ENCODE data around the gene USP12.

USP12 gene

GRCh38 chr13:27053902-27054595 lies 117.6 kb downstream of the USP12 start:
- H3K27me3 ChIP-seq (ENCODE audit: insufficient read depth, low read depth, severe bottlenecking), result no peaks in the 10 kb centered on the region
- H3K27ac ChIP-seq, result no peak overlapping the region
- H3K36me3 ChIP-seq, result peaks cover 3% of the 10 kb centered on the region
- no peak overlapping the region for H3K4me3 ChIP-seq (ENCODE audit: low read depth, low read length)
- no peak for TF ChIP-seq CTCF (IDR thresholded peaks at IDR 0.05; ENCODE audit: low read depth, low read length)
- no peak for DNase-seq
- no peaks in the 10 kb centered on the region for H3K9me3 ChIP-seq (ENCODE audit: severe bottlenecking)

GRCh38 chr13:27053210-27053884 lies 118.3 kb downstream of the USP12 start:
- 0 out of 2 replicates have a peak, but pooled peaks have one; percentile 0 for TF ChIP-seq CTCF (IDR thresholded peaks at IDR 0.05; ENCODE audit: low read depth, low read length)
- peaks cover 3% of the 10 kb centered on the region for H3K36me3 ChIP-seq
- H3K27ac ChIP-seq, result peak overlapping the region; percentile 27

GRCh38 chr13:27052551-27053208 lies 118.9 kb downstream of the USP12 start:
- no peak for DNase-seq
- Histone ChIP-seq H3K27me3 (ENCODE audit: insufficient read depth, low read depth, severe bottlenecking) (no peaks in the 10 kb centered on the region), H3K27ac (no peak overlapping the region; the same call in 1 of the 2 replicates), H3K9me3 (ENCODE audit: severe bottlenecking) (no peaks in the 10 kb centered on the region), H3K4me3 (ENCODE audit: low read depth, low read length) (no peak overlapping the region), H3K36me3 (peaks cover 3% of the 10 kb centered on the region)
- TF ChIP-seq CTCF (IDR thresholded peaks at IDR 0.05; ENCODE audit: low read depth, low read length), result no peak

More at GRCh38 chr13:27053210-27053884, 118.3 kb downstream of the USP12 start:
- Histone ChIP-seq H3K27me3 (ENCODE audit: insufficient read depth, low read depth, severe bottlenecking) (no peaks in the 10 kb centered on the region), H3K4me3 (ENCODE audit: low read depth, low read length) (peak overlapping the region; percentile 5), H3K9me3 (ENCODE audit: severe bottlenecking) (no peaks in the 10 kb centered on the region)
- peak; percentile 82 for DNase-seq

- H3K9me3 ChIP-seq (ENCODE audit: severe bottlenecking), result no peaks in the 10 kb centered on the region
- DNase-seq, result no peak
Measured at GRCh38 chr13:27047081-27047480, 124.5 kb downstream of the USP12 start.

More at GRCh38 chr13:27047081-27047480, 124.5 kb downstream of the USP12 start:
- no peak for TF ChIP-seq CTCF (IDR thresholded peaks at IDR 0.05; ENCODE audit: low read depth, low read length)
- no peak overlapping the region for H3K4me3 ChIP-seq (ENCODE audit: low read depth, low read length)
- no peaks in the 10 kb centered on the region for H3K36me3 ChIP-seq
- H3K27ac ChIP-seq, result no peak overlapping the region
- H3K27me3 ChIP-seq (ENCODE audit: insufficient read depth, low read depth, severe bottlenecking), result no peaks in the 10 kb centered on the region
